T-cell (primary cell): ENCODE data around the gene TRIM36. TPM values are rescaled to one million over a fixed set of nuclear protein-coding genes. Genes with fewer than 3 reads are reported as not detected.

Experiments
- ATAC-seq, 4 experiments: fragments of 200-7000 bp in 3 of 4; fragments of 150-1000 bp in 1 of 4; cut with Tn5 transposase; replicated peaks in 1 of 4; 1 replicate in 3 of 4; 2 replicates in 1 of 4; pipeline ENCODE4 v1.10.0; 2021; ENCODE audit warnings: moderate library complexity in 3 of 4, mild to moderate bottlenecking in 2 of 4, moderate number of reproducible peaks in 1 of 4
- CTCF ChIA-PET, 2 donors: fragments of 300-600 bp; sonication (Branson Sonifier 250); formaldehyde crosslinking; loops; one replicate each; lab custom pipeline; 2022; ENCODE audit warnings: antibody characterized with exemption in 2 of 2; lab: Charles Lee
- POLR2A ChIA-PET, 2 donors: fragments of 300-600 bp; sonication (Branson Sonifier 250); formaldehyde crosslinking; loops; one replicate each; lab custom pipeline; 2022; ENCODE audit warnings: antibody characterized with exemption in 2 of 2; lab: Charles Lee
- DNase-seq, 35 experiments: peaks; one replicate each; pipeline versions ENCODE4 v3.0.0 to v3.0.0-alpha.2; 2013 to 2023
- H3K27ac ChIP-seq: one replicate; pipeline ENCODE4 v1.5.1; 2013; ENCODE audit warnings: low read length
- H3K27me3 ChIP-seq, 2 experiments: replicated peaks in 1 of 2; 1 replicate in 1 of 2; 2 replicates in 1 of 2; pipeline versions ENCODE4 v1.6.1 to v1.7.0; 2013; ENCODE audit warnings: low read length in 1 of 2, mixed read lengths in 1 of 2; ENCODE audit not compliant: control insufficient read depth in 2 of 2, insufficient read depth in 2 of 2; ENCODE audit errors: extremely low read depth in 1 of 2
- H3K36me3 ChIP-seq, 2 donors: 1 replicate in 1 of 2; 2 replicates in 1 of 2; pipeline versions ENCODE4 v1.6.1 to v1.7.0; 2013; ENCODE audit warnings: low read length in 1 of 2; ENCODE audit not compliant: control insufficient read depth in 2 of 2, insufficient read depth in 1 of 2; ENCODE audit errors: extremely low read depth in 1 of 2
- H3K4me1 ChIP-seq, 2 experiments: 1 replicate in 1 of 2; 2 replicates in 1 of 2; pipeline versions ENCODE4 v1.6.1 to v1.7.0; 2013; ENCODE audit warnings: low read length in 2 of 2, mixed read lengths in 1 of 2; ENCODE audit not compliant: insufficient read depth in 2 of 2, control insufficient read depth in 1 of 2; ENCODE audit errors: extremely low read depth in 1 of 2
- H3K4me3 ChIP-seq, 2 donors: 1 replicate in 1 of 2; 2 replicates in 1 of 2; pipeline versions ENCODE4 v1.5.1 to v1.7.0; 2013; ENCODE audit warnings: mild to moderate bottlenecking in 2 of 2, low read length in 1 of 2, moderate library complexity in 1 of 2; ENCODE audit not compliant: control insufficient read depth in 1 of 2; ENCODE audit errors: extremely low read depth in 1 of 2
- H3K9me3 ChIP-seq: 2 replicates; pipeline ENCODE4 v1.7.0; 2013
- H3K27ac Mint-ChIP-seq, 2 donors: one replicate each; pipeline ENCODE4 v1.8.0; 2020 to 2021; ENCODE audit warnings: mild to moderate bottlenecking in 2 of 2, mixed read lengths in 2 of 2
- H3K27me3 Mint-ChIP-seq, 2 donors: one replicate each; pipeline ENCODE4 v1.8.0; 2021 to 2022; ENCODE audit warnings: mixed read lengths in 2 of 2
- H3K36me3 Mint-ChIP-seq: one replicate; pipeline ENCODE4 v1.8.0; 2021; ENCODE audit warnings: mixed read lengths
- H3K4me1 Mint-ChIP-seq, 3 donors: one replicate each; pipeline ENCODE4 v1.8.0; 2020 to 2022; ENCODE audit warnings: mixed read lengths in 3 of 3, mild to moderate bottlenecking in 1 of 3
- H3K4me3 Mint-ChIP-seq, 3 donors: one replicate each; pipeline ENCODE4 v1.8.0; 2020 to 2022; ENCODE audit warnings: mild to moderate bottlenecking in 3 of 3, mixed read lengths in 3 of 3, moderate library complexity in 3 of 3
- H3K9me3 Mint-ChIP-seq, 3 donors: one replicate each; pipeline ENCODE4 v1.8.0; 2020 to 2022; ENCODE audit warnings: mixed read lengths in 3 of 3
- WGBS: methylation state at CpG from one replicate; pipeline ENCODE4 v1.1.5; 2013; ENCODE audit warnings: missing lambda C conversion rate; ENCODE audit not compliant: insufficient coverage; 5-methylcytosine and 5-hydroxymethylcytosine counted together
- total RNA-seq, 35 experiments: library from RNA in 6 of 35; stranded (reverse) in 6 of 35; fragments of 120-200 nt in 1 of 35; gene quantifications; one replicate each; pipeline versions ENCODE4 v1.2.1 to v1.2.4 and lab custom pipeline; 2013 to 2026

The TRIM36 gene
- total RNA-seq (under 1 TPM in 3 of 5 donors, not detected in 2; 0.26 to 0.53 (median 0.35) TPM), total RNA-seq (lab: John Stamatoyannopoulos, UW) (0 to 0.75 (median 0.22) reads per million in 29 experiments)
- total RNA-seq (2013), result 0.26 TPM

GRCh38 chr5:115169487-115170133, at the start of gene TRIM36:
TRIM36 (minus strand) TSS chr5:115169908; CDS start chr5:115169634, 274 bp downstream.
- ChIA-PET CTCF (no interaction called here), POLR2A (no interaction called here)
- Mint-ChIP-seq H3K27ac (no peak within 1 kb of the TSS), H3K9me3 (peaks cover 2 to 6% (median 6%) of the 10 kb centered on the region in 3 donors), H3K4me1 (peaks cover 9 to 17% (median 10%) of the 10 kb centered on the region in 3 donors), H3K36me3 (peaks cover 6% of the 10 kb centered on the region), H3K27me3 (peaks cover 53 to 82% of the 10 kb centered on the region in 2 donors), H3K4me3 (peak within 1 kb of the TSS; percentile 76 to 85 (median 79))
- peak within 1 kb of the TSS; percentile 57 to 80 for H3K4me3 ChIP-seq
- H3K36me3 ChIP-seq, result no peaks in the 10 kb centered on the region
- ATAC-seq (peak; percentile 87 to 93 (median 90)), DNase-seq (peak; percentile 62 to 90 (median 77))
- no peaks in the 10 kb centered on the region for H3K9me3 ChIP-seq
- H3K27me3 ChIP-seq, result peaks cover 4 to 63% of the 10 kb centered on the region in 2 experiments
- no peak within 1 kb of the TSS for H3K27ac ChIP-seq
- WGBS, result under 1% methylated on average over 51 of the region's 68 CpGs
- H3K4me1 ChIP-seq, result peaks cover 8 to 21% of the 10 kb centered on the region in 2 experiments

- WGBS, result no CpG with 5 or more reads among the region's 1 CpG
Measured at GRCh38 chr5:115214541-115214940, 44.8 kb upstream of the TRIM36 start.

GRCh38 chr5:115209279-115209678, 39.6 kb upstream of the TRIM36 start:
- peaks cover 2% of the 10 kb centered on the region in 2 experiments for H3K4me1 ChIP-seq
- WGBS, result 17% methylated on average over 1 of the region's 3 CpGs
- no peaks in the 10 kb centered on the region for H3K9me3 ChIP-seq
- H3K4me3 ChIP-seq, result no peak overlapping the region
- peaks cover 10 to 20% (median 11%) of the 10 kb centered on the region in 3 donors for H3K4me1 Mint-ChIP-seq
- H3K27me3 Mint-ChIP-seq, result no peaks in the 10 kb centered on the region
- ATAC-seq (peak; percentile 57 to 96 (median 80)), DNase-seq (peak in 26 of 35 experiments; percentile 2 to 57 (median 20))
- no peak overlapping the region for H3K27ac Mint-ChIP-seq
- H3K9me3 Mint-ChIP-seq, result no peaks in the 10 kb centered on the region
- no peak overlapping the region for H3K4me3 Mint-ChIP-seq
- peaks cover 43% of the 10 kb centered on the region for H3K36me3 Mint-ChIP-seq
- H3K27me3 ChIP-seq, result no peaks in the 10 kb centered on the region
- H3K27ac ChIP-seq, result no peak overlapping the region
- POLR2A ChIA-PET, result no interaction called here
- CTCF ChIA-PET, result interaction anchor here in 1 of 2 donors (0.6 kb wide), 2 partner anchors 60 to 101 kb away, joined by 3 read pairs; no protein-coding TSS in a partner anchor
- H3K36me3 ChIP-seq, result peaks cover 0 to 6% of the 10 kb centered on the region in 2 donors

More at GRCh38 chr5:115214541-115214940, 44.8 kb upstream of the TRIM36 start:
- Histone ChIP-seq H3K9me3 (no peaks in the 10 kb centered on the region), H3K4me3 (no peak overlapping the region), H3K36me3 (peaks cover 4 to 22% of the 10 kb centered on the region in 2 donors), H3K27me3 (no peaks in the 10 kb centered on the region), H3K27ac (no peak overlapping the region), H3K4me1 (peaks cover 2% of the 10 kb centered on the region in 2 experiments)
- DNase-seq, result no peak
- CTCF ChIA-PET, result no interaction called here
- Mint-ChIP-seq H3K27me3 (no peaks in the 10 kb centered on the region), H3K9me3 (no peaks in the 10 kb centered on the region), H3K36me3 (peaks cover 48% of the 10 kb centered on the region), H3K27ac (no peak overlapping the region), H3K4me3 (no peak overlapping the region), H3K4me1 (peaks cover 2 to 10% (median 4%) of the 10 kb centered on the region in 3 donors)
- ATAC-seq, result no peak
- POLR2A ChIA-PET, result no interaction called here

- CTCF ChIA-PET, result no interaction called here
- no peak for DNase-seq
- Histone ChIP-seq H3K4me1 (no peaks in the 10 kb centered on the region), H3K4me3 (no peak overlapping the region), H3K36me3 (peaks cover 0 to 4% of the 10 kb centered on the region in 2 donors), H3K27me3 (no peaks in the 10 kb centered on the region), H3K27ac (no peak overlapping the region), H3K9me3 (no peaks in the 10 kb centered on the region)
- Mint-ChIP-seq H3K36me3 (peaks cover 17% of the 10 kb centered on the region), H3K4me3 (no peak overlapping the region), H3K9me3 (peaks cover 0 to 9% (median 7%) of the 10 kb centered on the region in 3 donors), H3K27ac (no peak overlapping the region), H3K4me1 (peaks cover 0 to 6% (median 0%) of the 10 kb centered on the region in 3 donors), H3K27me3 (no peaks in the 10 kb centered on the region)
- no peak for ATAC-seq
- POLR2A ChIA-PET, result no interaction called here
- WGBS, result no CpG with 5 or more reads among the region's 1 CpG
Measured at GRCh38 chr5:115202952-115203351, 33.2 kb upstream of the TRIM36 start.

- DNase-seq (no peak), ATAC-seq (no peak)
- H3K27ac Mint-ChIP-seq, result no peak overlapping the region
- H3K36me3 Mint-ChIP-seq, result peaks cover 8% of the 10 kb centered on the region
- H3K4me1 Mint-ChIP-seq, result no peaks in the 10 kb centered on the region
- peaks cover 0 to 9% (median 7%) of the 10 kb centered on the region in 3 donors for H3K9me3 Mint-ChIP-seq
- H3K4me3 Mint-ChIP-seq, result no peak overlapping the region
- no peak overlapping the region for H3K4me3 ChIP-seq
- ChIA-PET POLR2A (no interaction called here), CTCF (interaction anchor here in 1 of 2 donors (0.6 kb wide), 1 partner anchor 16 kb away, joined by 3 read pairs; no protein-coding TSS in a partner anchor)
- H3K27me3 Mint-ChIP-seq, result peaks cover 0 to 6% of the 10 kb centered on the region in 2 donors
- H3K4me1 ChIP-seq, result no peaks in the 10 kb centered on the region
- no peaks in the 10 kb centered on the region for H3K9me3 ChIP-seq
- H3K27me3 ChIP-seq, result no peaks in the 10 kb centered on the region
- WGBS, result 92% methylated on average over 3 of the region's 3 CpGs
- no peaks in the 10 kb centered on the region for H3K36me3 ChIP-seq
- H3K27ac ChIP-seq, result no peak overlapping the region
Measured at GRCh38 chr5:115196161-115196560, 26.5 kb upstream of the TRIM36 start.

GRCh38 chr5:115194676-115195075, 25.0 kb upstream of the TRIM36 start:
- H3K4me1 ChIP-seq, result no peaks in the 10 kb centered on the region
- peaks cover 0 to 6% (median 4%) of the 10 kb centered on the region in 3 donors for H3K9me3 Mint-ChIP-seq
- no peak overlapping the region for H3K4me3 Mint-ChIP-seq
- DNase-seq (no peak), ATAC-seq (no peak)
- no peaks in the 10 kb centered on the region for H3K27me3 ChIP-seq
- no peaks in the 10 kb centered on the region for H3K4me1 Mint-ChIP-seq
- H3K36me3 Mint-ChIP-seq, result peaks cover 8% of the 10 kb centered on the region
- no peak overlapping the region for H3K27ac ChIP-seq
- H3K4me3 ChIP-seq, result no peak overlapping the region
- ChIA-PET CTCF (no interaction called here), POLR2A (no interaction called here)
- peaks cover 0 to 6% of the 10 kb centered on the region in 2 donors for H3K27me3 Mint-ChIP-seq
- H3K27ac Mint-ChIP-seq, result no peak overlapping the region
- H3K9me3 ChIP-seq, result no peaks in the 10 kb centered on the region
- no peaks in the 10 kb centered on the region for H3K36me3 ChIP-seq
- no CpG with 5 or more reads among the region's 2 CpGs for WGBS
